GM18861 (cell line): ENCODE results near the gene TTLL11.

Experiments used
- ATAC-seq: cut with Tn5 transposase; IDR thresholded peaks from one replicate; pipeline ENCODE4 v1.9.1; 2021; ENCODE audit not compliant: unreplicated experiment

The TTLL11 gene

DNA sequence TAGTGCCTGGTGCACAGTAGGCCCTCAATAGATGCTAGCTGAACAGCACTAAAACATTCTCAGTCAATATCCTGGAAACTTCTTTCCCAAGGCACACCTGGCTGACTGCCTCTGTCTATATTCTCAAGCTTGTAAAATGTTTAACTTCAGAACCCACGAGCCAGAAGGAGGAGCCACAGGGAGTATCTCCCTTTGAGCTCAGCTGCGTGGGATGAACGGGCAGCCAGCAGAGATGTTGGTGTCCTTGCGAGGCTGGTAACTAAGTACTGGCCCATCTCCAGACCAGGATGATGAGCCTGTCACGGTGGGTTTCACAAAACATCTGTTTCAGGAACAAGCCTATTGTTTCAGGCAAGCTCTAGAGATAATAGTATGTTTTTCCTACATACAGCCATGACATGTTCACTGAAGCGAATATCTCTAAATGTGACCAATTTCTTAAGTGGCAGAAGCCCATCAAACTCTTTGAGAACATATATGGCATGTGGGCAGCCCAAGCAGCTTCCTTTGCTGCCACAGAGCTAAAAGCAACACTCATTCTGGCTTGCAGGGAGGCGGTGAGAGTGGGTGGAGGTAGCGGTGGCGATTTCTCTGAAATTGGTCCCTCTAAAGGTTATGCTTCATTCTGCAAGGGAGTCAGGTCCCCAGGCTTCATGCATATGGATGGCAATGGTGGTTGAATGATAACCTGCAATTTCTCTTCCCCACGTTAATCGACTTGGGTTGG is 206.2 kb downstream of the TTLL11 start:
- ATAC-seq = no peak

DNA sequence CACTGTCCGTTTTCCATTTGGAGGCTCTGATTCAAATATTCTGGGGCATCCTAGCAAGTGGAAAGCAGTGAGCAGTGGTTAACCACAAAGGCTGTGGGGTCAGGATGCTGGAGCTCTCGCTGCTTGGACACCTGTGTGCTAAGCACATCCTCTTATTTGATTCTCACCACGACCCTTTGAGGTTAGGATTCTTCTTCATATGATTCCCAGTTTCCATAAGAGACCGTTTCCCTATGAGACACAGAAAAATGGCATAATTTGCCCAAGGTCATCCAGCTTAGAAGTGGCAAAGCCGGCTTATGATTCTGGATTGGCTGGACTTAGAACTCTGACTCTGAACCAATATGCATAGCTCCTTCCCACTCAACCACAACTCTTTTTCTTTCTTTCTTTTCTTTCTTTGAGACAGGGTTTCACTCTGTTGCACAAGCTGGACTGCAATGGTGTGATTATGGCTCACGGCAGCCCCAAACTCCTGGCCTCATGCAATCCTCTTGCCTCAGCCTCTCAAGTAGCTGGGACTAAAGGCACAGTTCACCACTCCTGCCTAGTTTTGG is 207.7 kb downstream of the TTLL11 start:
- ATAC-seq = no peak

DNA sequence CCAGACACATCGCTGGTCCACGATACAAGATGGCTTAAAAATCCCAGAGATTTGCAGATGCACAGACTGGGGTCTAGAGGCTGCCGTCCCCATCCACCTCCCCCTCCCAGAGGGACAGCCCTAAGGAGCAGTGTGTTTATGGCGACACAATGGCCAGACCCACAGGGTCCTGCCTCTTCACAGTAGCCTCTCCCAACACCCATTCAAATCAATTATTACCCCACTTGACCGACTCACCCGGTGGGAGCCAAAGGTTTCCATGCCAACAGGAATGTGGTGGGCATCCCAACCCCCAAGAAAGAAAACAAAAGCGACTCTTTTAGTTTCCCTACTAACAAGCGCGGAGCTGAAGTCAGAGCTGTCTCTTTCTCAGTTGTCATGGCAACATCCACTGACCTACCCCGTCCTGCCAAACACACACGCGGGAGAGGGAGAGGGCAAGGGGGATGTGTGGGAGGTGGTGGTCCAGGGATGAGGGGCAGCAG is 209.0 kb downstream of the TTLL11 start:
- ATAC-seq = no peak

DNA sequence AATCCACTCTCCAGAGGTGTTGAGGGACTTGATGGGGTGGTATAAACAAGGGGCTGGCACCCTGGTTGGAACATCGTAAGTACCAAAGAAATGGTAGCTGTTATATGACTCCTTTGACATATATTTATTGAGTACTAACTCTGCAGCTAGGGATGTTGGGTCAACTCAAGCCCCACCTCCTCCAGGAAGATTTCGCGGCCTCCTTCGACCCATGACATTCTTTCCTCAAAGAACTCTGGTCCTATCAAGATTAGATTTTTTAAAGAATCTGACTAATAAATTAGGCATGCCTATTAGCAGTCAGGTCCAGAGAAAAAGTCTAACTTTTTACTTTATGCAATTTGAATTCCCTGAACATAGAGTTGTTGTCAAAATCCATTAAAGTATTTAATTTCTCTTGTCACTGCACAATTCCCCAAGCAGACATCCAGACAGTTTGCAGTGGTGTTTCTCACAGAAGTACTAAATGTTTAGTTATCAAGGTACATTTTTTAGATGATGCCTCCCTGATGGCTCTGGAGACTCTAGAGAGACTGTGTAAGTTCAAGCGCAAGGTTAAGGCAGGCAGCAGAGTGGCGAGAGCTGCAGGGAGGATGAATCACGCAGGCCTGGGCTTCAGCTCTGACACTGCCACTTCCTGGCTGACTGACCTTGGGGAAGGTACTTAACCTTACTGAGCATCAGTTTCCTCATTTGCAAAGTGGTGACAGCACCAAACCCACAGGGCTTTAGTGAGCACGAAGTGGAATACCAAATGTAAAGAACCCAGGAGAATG is 209.6 kb downstream of the TTLL11 start:
- ATAC-seq = no peak

DNA sequence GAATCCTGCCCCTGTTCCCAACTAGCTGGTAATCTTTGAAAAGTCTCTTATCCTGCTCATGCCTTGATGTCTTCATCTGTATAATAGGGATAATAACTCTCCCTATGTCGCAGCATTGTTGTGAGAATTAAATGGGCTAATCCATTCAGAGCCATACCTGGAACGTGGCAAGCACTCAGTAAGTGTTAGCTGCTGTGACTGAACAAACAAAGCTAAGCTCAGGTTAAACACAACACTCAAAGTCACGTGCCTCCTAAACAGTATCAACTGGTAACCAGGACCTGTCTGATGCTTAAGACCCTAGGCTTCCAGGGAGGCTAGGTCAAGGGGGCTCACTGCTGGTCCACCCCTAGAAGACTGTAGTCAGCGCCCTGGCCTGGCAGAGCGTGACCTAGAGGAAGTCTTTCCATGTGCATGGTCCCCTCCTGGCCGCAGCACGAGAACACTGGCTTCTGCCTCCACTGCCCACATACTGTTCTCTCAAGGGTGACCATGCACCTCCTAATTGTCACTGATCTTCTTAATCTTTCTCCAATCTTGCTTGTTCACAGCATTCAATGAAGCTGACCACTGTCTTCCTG is 211.1 kb downstream of the TTLL11 start:
- ATAC-seq = no peak

DNA sequence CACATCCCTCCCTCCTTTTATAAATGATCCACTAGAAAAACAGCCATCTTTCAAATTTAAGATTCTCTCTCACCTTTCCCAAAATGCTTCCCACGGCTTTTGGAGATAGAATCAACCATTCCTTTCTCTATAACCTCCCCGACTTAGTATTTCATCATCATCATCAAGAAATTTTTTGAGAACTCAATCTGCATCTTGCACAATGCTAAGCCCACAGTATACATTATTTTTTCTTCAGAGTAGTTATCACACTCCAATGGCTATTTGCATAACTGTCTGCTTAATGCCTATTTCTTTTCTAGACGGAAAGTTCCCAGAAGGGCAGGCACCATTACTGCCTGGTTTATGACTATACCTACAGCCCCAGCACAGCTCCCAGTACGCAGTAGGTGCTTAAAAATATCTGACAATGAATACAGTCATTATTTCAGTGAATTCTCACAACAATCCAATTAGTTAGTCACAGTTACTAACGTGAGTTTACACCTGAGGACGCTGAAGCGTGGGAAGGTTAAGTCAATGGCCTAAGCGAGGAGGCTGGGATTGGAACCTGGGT is 212.7 kb downstream of the TTLL11 start:
- no peak for ATAC-seq

DNA sequence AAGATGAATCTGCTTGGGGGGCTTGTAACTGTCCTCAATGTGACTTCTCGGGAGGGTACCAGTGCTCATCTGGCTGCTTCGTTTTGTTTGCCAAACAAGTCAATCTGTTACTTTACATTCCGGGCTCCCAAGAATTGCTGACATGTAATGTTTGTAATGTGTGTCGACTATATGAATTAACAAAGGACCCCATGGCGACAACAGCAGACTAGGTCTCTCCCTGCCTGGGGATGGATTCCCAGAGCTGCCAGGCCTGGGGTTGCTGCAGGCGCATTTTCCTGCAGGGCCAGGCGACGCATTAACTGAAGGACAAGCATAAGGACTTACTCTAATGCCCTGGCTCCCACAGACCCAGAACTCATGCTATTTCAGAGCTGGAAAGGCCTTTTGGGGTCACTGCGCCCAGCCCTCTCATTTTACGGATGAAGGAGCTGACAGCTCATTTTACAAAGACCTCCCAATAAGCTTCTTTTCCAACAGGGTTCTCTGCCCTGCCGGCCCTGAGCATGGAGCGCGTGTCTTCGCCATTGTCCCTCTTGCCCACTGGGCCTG is 214.8 kb downstream of the TTLL11 start:
- no peak for ATAC-seq

DNA sequence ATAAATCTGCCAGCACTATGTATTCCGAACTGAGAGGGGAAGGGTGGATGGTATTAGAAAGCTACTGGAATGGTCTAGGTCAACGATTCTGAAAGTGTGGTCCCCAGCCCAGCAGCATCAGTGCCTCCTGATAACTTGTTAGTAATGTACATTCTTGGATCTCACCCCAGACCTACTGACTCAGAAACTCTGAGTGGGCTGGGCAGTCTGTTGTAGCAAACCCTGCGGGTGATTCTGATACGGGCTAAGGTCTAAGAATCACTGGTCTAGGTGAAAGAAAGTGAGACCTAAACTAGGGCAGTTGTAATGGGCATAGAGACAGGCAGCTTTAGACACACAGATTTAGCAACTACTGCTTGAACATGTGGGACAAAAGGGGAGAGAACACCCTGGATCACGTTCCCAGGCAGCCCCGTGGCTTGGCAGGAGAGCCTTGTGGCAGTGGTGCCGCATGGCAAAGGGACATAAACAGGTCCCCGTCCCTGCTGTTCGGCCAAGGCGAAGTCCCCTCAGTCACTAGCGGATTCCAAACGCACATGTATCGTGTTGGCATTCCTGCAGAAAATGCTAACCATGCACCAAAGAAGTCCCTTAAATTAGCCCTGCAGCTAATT is 216.3 kb downstream of the TTLL11 start:
- ATAC-seq = no peak

DNA sequence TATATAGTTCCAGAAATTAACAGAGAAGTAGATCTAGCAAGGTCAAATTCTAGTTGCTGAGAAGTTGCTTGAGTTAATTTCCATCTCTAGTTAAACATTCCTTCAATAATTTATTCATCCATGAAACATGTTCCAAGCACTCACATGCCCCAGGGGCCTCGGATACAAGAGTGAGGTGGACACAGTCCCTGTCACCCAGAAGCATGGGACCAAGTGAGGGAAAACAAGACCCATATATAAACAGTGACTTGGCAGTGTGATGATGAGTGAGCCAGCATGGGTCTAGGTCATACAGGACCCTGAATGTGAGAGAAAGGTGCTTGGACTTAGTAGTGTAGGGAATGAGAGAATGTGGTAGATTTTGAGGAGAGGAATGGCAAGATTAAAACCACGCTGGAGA is 216.9 kb downstream of the TTLL11 start:
- ATAC-seq = no peak

DNA sequence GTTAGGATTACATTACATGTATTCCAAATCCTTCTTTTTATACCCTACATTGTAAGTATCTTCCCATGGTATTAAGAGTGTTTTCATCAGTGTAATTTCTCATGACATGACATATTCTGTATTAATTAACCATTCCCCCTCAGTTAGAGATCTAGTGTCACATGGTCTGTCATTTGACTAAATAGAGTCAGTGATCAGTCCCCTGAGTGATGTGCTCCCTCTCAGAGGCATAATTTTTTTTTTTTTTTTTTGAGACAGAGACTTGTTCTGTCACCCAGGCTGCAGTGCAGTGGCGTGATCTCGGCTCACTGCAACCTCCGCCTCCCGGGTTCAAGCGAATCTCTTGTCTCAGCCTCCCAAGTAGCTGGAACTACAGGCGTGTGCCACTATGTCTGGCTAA is 218.6 kb downstream of the TTLL11 start:
- ATAC-seq = no peak

DNA sequence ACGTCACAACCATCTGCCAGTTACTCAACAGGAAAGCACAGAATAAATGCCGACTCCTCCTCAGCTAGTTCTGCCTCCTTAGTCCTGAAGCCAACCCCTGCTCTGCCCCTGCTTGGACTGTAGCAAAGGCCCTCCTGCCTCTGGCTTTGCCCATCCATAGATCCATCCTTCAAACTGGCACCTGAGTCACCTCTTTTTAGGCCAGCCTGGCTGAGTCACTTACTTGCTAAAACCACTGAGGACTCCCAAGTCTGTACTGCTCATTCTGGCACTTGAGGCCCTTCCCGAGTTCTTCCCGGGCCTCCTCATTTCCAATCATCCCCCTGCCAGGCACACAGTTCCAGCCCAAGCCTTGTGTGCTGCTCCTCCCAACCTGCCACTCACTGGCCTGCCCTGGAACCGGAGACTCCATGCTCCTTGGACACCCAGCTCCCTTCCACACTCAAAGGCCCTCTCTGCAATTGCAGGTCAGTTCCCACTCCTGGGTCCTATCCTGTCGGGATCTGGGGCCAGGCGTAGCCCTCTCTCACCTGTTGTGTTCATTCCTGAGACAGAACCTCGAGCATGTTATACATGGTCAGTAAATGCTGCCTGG is 221.6 kb downstream of the TTLL11 start:
- no peak for ATAC-seq

DNA sequence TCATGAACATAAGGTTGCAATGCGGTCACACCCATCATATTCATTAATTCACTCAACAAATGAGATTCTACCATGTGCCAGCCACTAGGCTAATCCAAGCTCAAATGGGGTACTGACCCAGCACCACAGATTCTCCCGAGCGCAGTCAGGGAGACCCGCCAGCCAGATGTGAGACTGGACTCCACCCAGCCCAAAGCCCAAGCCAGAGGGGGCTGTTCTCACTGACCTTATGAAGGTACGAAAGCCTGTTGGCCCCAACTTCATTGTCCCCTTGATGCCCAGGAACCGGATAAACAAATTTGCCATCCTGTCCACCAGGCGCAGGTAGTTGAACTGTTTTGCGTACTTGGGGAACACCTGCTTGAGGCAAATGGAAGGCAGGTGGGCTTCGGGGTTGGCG is 222.8 kb downstream of the TTLL11 start:
- no peak for ATAC-seq

DNA sequence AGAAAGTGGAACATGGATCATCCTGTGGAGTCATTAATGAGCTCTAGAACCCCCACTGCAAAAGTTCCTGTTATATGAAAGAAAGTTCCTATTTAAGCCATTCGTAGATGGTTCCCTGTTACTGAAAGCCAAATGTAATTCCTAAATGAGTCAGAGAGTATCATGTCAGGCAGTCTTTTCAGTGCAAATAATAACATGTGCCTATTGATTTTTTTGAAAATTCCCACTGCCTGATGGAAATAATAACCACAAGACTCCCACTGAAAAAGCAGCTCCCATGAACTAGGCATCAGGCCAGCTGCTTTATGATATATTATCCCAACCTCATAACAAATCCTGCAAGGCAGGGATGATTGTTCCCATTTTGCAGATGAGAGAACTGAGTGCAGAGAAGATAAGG is 224.5 kb downstream of the TTLL11 start:
- no peak for ATAC-seq

DNA sequence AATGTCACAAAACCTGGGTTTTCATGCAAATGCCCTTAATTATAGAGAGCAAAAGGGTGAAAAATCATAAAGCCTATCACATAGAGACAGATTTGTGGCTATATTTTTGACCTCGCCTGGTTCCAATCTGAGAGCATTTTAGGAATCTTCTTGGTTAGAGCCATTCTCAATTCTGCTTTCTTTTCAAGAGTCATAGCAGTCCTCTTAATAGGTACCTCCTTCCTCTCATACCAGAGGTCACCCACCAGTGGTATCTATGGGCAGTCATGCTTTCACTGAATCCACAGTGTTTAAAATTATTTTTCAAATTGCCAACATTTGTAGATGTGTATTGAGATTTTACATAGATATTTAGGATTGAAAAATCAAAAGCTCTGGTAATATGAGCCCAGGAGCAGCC is 226.2 kb downstream of the TTLL11 start:
- no peak for ATAC-seq

DNA sequence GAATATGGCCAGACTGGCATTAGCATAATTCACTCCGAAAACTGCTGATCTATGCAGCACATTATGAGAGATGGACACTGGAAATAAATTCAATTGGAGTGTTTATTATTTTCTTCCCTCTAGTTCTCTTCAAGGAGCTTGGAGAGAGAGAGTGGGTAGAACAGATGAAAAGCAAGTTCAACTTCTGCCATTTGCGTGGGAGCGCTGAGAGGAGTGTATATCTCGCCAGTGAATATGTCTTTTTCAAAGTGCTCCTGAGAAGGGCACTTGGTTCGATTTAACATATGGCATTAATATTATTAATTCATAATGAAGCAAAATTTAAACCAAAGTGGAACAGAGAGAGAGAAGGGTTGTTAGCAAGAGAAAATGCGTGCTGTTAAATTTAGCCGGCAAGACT is 227.2 kb downstream of the TTLL11 start:
- no peak for ATAC-seq

DNA sequence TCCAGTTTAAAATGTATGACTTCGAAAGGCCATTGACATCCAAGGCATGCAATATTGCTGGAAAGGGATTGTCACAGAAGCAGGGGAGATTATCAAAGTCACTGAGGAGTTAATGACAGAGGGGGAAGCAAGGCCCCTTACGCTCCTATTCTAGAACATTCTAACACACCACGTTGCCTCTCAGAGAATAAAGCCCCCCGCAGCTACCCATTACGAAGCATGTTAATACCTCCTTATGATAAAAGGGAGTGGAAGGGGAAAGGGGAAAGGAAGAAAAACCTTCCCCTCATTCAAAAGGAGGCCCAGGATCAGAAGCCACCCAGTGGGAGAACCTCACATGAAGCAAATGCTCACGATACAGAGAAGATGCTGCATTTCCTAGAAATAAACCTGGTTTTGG is 228.0 kb downstream of the TTLL11 start:
- no peak for ATAC-seq

DNA sequence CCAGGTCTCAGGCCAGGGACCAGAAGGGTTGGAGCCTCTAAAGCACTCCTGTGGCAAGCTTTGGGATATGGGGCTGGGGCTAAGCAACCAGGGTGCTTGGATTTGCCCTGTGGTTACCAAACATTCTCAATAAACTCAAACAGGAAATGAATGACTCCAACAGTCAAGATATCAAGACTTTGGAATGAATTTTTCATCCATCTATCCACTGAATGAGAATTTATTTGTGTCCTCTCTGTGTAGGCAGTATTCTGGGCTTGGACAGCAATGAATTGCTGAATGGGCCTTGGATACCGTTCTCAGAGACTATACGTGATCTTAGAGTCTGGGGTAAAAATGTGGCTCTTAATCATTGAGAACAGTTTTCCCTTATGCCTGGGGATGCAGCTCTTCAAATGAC is 229.2 kb downstream of the TTLL11 start:
- ATAC-seq = no peak

DNA sequence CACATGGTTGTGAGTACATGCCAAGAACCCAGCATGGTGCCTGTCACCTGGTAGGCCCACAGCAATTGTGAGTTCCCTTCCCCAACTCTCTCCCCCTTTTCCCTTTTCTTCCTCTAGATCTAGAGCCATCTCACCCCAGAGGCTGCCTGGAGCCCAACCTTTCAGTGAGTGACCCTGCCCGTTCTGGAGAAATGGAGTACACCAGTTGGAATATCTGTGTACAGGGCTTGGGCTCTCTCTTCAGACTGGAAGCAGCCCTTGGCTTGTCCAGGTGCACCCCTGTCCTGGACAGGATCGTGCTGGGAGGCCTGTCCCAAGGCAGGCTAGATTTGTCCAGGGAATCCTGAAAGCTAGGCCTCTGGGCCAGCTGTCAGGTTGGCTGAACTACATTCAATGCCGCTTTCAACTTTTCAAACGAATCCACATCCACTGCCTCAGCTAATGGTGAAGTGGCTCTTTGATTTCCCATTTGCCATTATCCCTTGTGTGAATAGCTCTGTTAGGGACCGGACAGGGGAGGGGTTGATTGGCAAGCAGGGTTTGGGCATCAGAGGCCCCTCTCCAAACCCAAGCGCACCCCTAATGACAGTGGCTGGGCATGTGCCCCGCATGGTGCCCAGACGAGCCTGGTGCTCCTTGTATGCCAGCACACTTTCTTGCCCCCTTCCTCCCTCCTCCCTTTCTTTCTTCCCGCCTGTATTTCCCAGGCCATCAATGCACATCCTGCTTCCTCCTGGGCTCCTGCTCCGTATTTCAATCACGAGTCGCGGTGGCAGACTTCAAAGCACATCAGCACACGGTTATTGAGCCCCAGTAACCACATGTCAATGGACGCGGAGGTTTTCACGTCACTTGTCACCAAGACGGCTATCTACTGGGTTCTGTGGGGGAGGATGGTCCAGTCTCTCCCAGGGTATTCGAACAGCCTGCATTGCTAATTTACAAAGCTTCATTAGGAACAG is 230.5 kb downstream of the TTLL11 start:
- ATAC-seq = no peak

DNA sequence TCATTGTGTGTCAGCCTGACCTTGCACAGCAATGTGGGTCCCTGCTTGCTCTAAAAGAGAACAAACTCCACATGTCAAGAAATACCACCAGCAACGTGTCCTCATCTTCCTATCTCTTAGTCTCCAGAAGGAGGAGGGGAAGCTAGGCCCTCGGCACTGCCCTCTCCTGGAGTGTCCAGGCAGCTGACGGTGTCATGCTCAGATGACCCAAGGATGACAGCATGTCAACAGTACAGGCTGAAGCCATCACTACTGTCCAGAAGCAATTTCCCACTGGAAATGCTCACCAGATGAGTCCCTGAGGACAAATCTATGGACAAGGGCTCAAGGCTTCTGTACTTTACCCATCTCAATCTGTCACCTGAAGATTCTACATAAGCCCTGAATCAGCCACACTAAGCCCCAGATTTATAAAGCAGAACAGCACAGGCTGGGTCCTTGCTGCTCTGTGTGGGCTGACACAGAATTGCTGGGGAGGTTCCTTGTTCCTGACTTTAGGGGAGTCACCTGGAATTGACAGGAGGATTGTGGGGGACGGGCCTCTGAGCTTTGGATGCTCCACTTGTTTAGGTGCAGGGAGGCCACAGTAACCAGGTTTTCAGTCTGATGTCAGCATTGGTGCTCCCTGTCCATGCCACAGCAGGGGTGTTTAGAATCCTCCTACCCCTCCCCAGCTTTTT is 231.5 kb downstream of the TTLL11 start:
- ATAC-seq = no peak
